Stimulated activated CD4-positive, alpha-beta T cell treated with anti-CD3 and anti-CD28 coated beads, Interleukin-4, amount 100 ng/mL, for 4 hours (primary cell): ENCODE measurements around the gene TM7SF3.

Source experiments
- DNase-seq, 2 experiments: peaks; one replicate each; pipeline ENCODE4 v3.0.0-alpha.2; 2020

Gene TM7SF3

GRCh38 chr12:27014859-27015729, 910 bp upstream of the TM7SF3 start:
- DNase-seq = peak in 1 of 2 experiments; percentile 6

- no peak for DNase-seq
These were observed 536 bp downstream of the TM7SF3 start for GRCh38 chr12:27013611-27014084.

- no peak for DNase-seq
These were observed 1.3 kb downstream of the TM7SF3 start for GRCh38 chr12:27012982-27013255.

GRCh38 chr12:27012239-27012981, 1.8 kb downstream of the TM7SF3 start:
- DNase-seq = no peak

GRCh38 chr12:27009881-27010301, 4.3 kb downstream of the TM7SF3 start:
- no peak for DNase-seq

- DNase-seq = no peak
These were observed 6.1 kb downstream of the TM7SF3 start for GRCh38 chr12:27008081-27008480.

GRCh38 chr12:27006797-27007467, 7.3 kb downstream of the TM7SF3 start:
- no peak for DNase-seq

- no peak for DNase-seq
These were observed 8.7 kb downstream of the TM7SF3 start for GRCh38 chr12:27005495-27005894.

- DNase-seq = no peak
These were observed 10.5 kb downstream of the TM7SF3 start for GRCh38 chr12:27003421-27004381.

GRCh38 chr12:27002141-27002540, 12.0 kb downstream of the TM7SF3 start:
- DNase-seq = no peak

- DNase-seq = no peak
These were observed 12.5 kb downstream of the TM7SF3 start for GRCh38 chr12:27001663-27002062.

- DNase-seq = no peak
These were observed 13.2 kb downstream of the TM7SF3 start for GRCh38 chr12:27000961-27001360.

GRCh38 chr12:26997003-26997402, 17.2 kb downstream of the TM7SF3 start:
- no peak for DNase-seq

GRCh38 chr12:26995706-26996105, 18.5 kb downstream of the TM7SF3 start:
- no peak for DNase-seq

GRCh38 chr12:26994109-26994508, 20.1 kb downstream of the TM7SF3 start:
- DNase-seq = no peak

GRCh38 chr12:26991826-26992225, 22.4 kb downstream of the TM7SF3 start:
- no peak for DNase-seq

GRCh38 chr12:26989873-26990272, 24.3 kb downstream of the TM7SF3 start:
- no peak for DNase-seq

GRCh38 chr12:26988703-26989102, 25.5 kb downstream of the TM7SF3 start:
- DNase-seq = no peak

- no peak for DNase-seq
These were observed 26.4 kb downstream of the TM7SF3 start for GRCh38 chr12:26987634-26988424.

GRCh38 chr12:26982866-26983265, 31.3 kb downstream of the TM7SF3 start:
- no peak for DNase-seq

- no peak for DNase-seq
These were observed 34.5 kb downstream of the TM7SF3 start for GRCh38 chr12:26979733-26980132.

GRCh38 chr12:26978801-26979200, 35.4 kb downstream of the TM7SF3 start:
- no peak for DNase-seq
